NCI-H748 treated with DMSO at 0.1 percent for 48 hours (cell line): ENCODE results near the gene ACADM.
"Not testable (repeated sequence)": the region's sequence is repeated elsewhere in the genome, so short reads cannot be mapped to it uniquely, and the experiment has no call there.

Experiments used
- DNase-seq: peaks from one replicate; lab custom pipeline; 2025; lab: John Stamatoyannopoulos, UW

Gene ACADM

DNA sequence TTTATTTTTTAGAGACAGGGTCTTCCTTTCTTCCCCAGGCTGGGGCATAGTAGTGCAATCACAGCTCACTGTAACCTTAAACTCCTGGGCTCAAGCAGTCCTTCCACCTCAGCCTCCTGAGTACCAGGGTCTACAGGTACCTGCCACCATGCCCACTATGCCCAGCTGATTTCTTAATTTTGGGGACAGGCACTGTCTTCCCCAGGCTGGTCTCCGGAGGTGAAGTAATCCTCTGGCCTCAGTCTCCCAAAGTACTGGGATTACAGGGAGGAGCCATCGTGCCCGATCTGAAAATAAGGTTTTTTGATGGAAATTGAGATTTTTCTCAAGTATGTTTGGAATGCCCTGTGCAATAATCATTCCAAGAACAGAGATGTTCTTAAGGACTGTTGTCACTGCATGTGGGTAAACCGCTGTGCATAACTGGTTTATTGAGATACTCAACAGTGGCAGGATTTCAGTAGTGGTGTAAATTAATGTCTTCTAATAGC, 71.2 kb downstream of the ACADM start:
- DNase-seq: no peak

GRCh38 chr1:75796376-75797272, 72.1 kb downstream of the ACADM start, which contains the start of gene MSH4:
Gene MSH4, plus strand, starts transcription at chr1:75796882. Its CDS starts 104 bp downstream, at chr1:75796986.
- DNase-seq: no peak

- DNase-seq: no peak
Measured at GRCh38 chr1:75797273-75797588, 72.7 kb downstream of the ACADM start.

DNA sequence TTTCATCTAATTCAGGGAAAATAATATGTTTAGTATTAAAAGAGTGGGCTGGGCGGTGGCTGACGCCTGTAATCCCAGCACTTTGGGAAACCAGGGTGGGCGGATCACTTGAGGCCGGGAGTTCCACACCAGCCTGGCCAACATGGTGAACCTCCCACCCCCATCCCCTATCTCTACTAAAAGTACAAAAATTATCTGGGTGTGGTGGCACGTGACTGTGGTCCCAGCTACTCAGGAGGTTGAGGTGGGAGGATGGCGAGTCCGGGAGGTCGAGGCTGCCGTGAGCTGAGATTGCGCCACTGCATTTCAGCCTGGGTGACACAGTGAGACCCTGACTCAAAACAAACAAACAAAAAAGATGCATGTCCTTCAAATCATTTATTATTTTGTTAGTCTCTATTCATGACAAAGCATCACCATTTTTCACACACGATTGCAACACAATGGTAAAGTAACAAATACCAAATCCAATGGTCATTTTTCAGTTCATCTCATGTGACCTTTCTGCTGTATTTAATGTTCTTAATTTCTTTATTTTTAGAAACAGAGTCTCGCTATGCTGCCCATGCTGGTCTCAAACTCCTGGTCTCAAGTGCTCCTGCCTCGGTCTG, 73.2 kb downstream of the ACADM start:
- no peak for DNase-seq

- DNase-seq: not testable (repeated sequence)
Measured at GRCh38 chr1:75801480-75801879, 77.0 kb downstream of the ACADM start.

- no peak for DNase-seq
Measured at GRCh38 chr1:75808921-75809320, 84.4 kb downstream of the ACADM start.

DNA sequence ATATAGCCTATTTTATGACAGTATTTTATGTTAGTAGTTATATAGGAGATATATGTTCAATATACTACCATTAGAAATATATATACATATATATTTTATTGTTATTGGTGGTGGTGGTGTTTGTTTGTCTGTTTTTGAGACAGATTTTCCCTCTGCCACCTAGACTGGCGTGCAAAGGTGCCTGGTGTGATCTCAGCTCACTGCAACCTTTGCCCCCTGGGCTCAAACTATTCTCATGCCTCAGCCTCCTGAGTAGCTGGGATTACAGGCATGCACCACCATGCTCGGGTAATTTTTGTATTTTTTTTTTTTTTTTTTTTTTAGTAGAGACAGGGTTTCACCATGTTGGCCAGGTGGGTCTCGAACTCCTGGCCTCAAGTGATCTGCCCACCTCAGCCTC, 85.6 kb downstream of the ACADM start:
- DNase-seq: not testable (repeated sequence)

GRCh38 chr1:75811211-75811981, 86.9 kb downstream of the ACADM start:
- no peak for DNase-seq

GRCh38 chr1:75812065-75812464, 87.6 kb downstream of the ACADM start:
- DNase-seq: no peak
